Right lobe of liver (tissue), 4 donors: ENCODE measurements around the gene TYW1.
"Not testable (repeated sequence)": the region's sequence is repeated elsewhere in the genome, so short reads cannot be mapped to it uniquely, and the experiment has no call there.

Experiments used
- POLR2A ChIP-seq: fragments of 450-650 bp; IDR thresholded peaks from one replicate; pipeline ENCODE4 v1.6.1; 2017; ENCODE audit warnings: antibody characterized with exemption, mild to moderate bottlenecking
- TF ChIP-seq, protein P1 (sequence below), 4 donors: fragments of 200-600 bp in 3 of 4; fragments of 450-650 bp in 1 of 4; IDR thresholded peaks; one replicate each; pipeline versions ENCODE4 v1.5.1 to v1.8.0; 2016 to 2022; ENCODE audit warnings: antibody characterized with exemption in 4 of 4, mild to moderate bottlenecking in 2 of 4
- donor health status: DM: no; HTN: no; CAD: no.
- donor health status: DM: no; HTN: no; CAD: no.
- donor health status: DM: no; HTN: yes; CAD: no.

DNA sequence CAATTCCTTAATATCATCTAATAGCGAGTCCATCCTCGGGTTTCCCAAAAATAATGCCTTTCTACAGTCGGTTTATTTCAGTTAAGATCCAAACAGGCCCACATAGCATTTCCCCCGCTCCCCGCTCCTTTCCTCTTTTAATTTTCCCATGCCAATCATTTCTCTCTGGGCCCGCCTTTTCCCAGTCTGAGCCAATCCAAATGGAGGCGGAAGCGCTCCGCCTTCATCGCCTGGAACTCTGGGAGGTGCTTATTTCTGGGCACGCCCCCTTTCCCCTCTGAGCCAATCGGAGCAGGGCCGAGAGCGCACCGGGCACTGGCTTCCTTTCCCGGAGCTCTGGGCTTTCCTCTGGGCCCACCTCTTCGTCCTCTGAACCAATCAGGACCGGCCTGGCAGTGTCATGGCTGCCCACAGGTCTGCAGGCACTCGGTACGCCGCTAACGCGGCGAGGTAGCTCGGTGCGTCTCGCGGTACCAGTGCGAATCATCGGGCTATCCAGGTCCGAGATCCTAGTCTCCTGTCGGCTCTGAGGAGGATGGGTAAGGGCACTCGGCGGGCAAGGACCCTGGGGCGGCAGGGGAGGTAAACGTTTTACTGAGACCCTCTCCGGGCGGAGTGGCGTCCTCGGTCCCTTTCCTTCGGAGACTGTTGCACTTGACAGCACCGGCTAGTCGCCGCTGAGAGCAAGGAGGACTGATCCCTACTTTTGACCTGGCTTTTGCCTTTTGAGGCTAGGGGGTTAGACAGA is at the start of gene TYW1:
- TF ChIP-seq, protein P1, sequence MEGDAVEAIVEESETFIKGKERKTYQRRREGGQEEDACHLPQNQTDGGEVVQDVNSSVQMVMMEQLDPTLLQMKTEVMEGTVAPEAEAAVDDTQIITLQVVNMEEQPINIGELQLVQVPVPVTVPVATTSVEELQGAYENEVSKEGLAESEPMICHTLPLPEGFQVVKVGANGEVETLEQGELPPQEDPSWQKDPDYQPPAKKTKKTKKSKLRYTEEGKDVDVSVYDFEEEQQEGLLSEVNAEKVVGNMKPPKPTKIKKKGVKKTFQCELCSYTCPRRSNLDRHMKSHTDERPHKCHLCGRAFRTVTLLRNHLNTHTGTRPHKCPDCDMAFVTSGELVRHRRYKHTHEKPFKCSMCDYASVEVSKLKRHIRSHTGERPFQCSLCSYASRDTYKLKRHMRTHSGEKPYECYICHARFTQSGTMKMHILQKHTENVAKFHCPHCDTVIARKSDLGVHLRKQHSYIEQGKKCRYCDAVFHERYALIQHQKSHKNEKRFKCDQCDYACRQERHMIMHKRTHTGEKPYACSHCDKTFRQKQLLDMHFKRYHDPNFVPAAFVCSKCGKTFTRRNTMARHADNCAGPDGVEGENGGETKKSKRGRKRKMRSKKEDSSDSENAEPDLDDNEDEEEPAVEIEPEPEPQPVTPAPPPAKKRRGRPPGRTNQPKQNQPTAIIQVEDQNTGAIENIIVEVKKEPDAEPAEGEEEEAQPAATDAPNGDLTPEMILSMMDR (IDR thresholded peaks at IDR 0.05) = not testable (repeated sequence)
- peak; percentile 75 for TF ChIP-seq POLR2A
